ENCODE measurements around the gene KAT8. TPM values are rescaled to one million over a fixed set of nuclear protein-coding genes. Genes with fewer than 3 reads are reported as not detected.
A peak's percentile ranks its signal among the peaks of the same experiment; 100 is the strongest.

Gene KAT8
- total RNA-seq, 1 donor from 2014 or later, result 93.7 TPM

GRCh38 chr16:31073970-31074813 is 43.3 kb upstream of the KAT8 start, which contains the start of the genes ZNF646 and ZNF668:
TSS of gene ZNF646 (plus strand) at chr16:31074422. CDS start at chr16:31076325, 1,903 bp downstream.
TSS of gene ZNF668 (minus strand) at chr16:31074240. CDS start at chr16:31064459, 9,781 bp downstream.
- TF ChIP-seq CTCF (IDR thresholded peaks at IDR 0.05), result no peak
- no peaks in the 10 kb centered on the region for H3K27me3 Mint-ChIP-seq
- ChIA-PET CTCF (interaction anchor here (1.0 to 1.9 kb wide), 5 partner anchors 68 to 387 kb away, joined by 3 to 8 read pairs (median 3); partner anchors contain the start of genes HSD3B7 and ZNF843), POLR2A (interaction anchor here (0.6 to 2.9 kb wide), 36 partner anchors 8 to 1148 kb away, joined by 3 to 59 read pairs (median 5); partner anchors contain the start of genes ARMC5, FBRS, FUS and KAT8)
- H3K27ac Mint-ChIP-seq, result peak within 1 kb of the TSS; percentile 91
- DNase-seq (peak; percentile 86), ATAC-seq (ENCODE audit: low read depth) (peak; percentile 83)
- peaks cover 54% of the 10 kb centered on the region for H3K36me3 Mint-ChIP-seq (ENCODE audit: low read depth)
- no peaks in the 10 kb centered on the region for H3K9me3 Mint-ChIP-seq
- intact Hi-C loops (cut with micrococcal nuclease), result loop anchor here (1.0 to 5.0 kb wide), 13 partner anchors 20 to 547 kb away; partner anchors contain the start of genes ARMC5, CTF1, FBXL19 and FUS
- peaks cover 34% of the 10 kb centered on the region for H3K4me1 Mint-ChIP-seq
- peak within 1 kb of the TSS; percentile 96 for H3K4me3 Mint-ChIP-seq

DNA sequence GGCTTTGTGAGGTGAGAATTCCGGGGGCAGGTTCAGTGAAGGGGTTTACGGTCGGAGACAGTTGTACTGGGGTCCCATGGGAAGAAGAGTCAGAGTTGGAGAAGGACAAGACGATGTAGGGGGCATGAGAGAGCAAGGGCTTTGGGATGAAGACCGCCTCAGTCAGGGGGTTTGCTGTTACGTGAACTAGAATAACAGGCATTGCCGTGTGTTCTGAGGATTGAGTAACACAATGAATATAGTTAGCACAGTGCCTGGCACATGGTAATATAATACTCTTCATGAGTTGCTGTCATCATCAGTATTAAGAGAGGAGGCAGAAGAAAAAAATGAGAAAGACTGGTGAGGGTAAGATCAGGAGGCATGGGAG is 42.7 kb upstream of the KAT8 start:
- POLR2A ChIA-PET, result interaction anchor here (0.7 to 2.9 kb wide), 20 partner anchors 9 to 799 kb away, joined by 3 to 59 read pairs (median 10); partner anchors contain the start of genes ARMC5, FBRS, FUS and KAT8
- peaks cover 34% of the 10 kb centered on the region for H3K4me1 Mint-ChIP-seq
- CTCF ChIA-PET, result interaction anchor here (1.4 kb wide), 2 partner anchors 68 to 386 kb away, joined by 3 to 8 read pairs; no protein-coding TSS in a partner anchor
- no peak for TF ChIP-seq CTCF (IDR thresholded peaks at IDR 0.05)
- peak overlapping the region; percentile 91 for H3K27ac Mint-ChIP-seq
- H3K36me3 Mint-ChIP-seq (ENCODE audit: low read depth), result peaks cover 60% of the 10 kb centered on the region
- no peaks in the 10 kb centered on the region for H3K27me3 Mint-ChIP-seq
- no peak for ATAC-seq (ENCODE audit: low read depth)
- intact Hi-C loops (cut with micrococcal nuclease), result loop anchor here (1.0 to 5.0 kb wide), 12 partner anchors 20 to 548 kb away; partner anchors contain the start of genes ARMC5, CTF1, FBXL19 and FUS
- no peak for DNase-seq
- H3K9me3 Mint-ChIP-seq, result no peaks in the 10 kb centered on the region
- peak overlapping the region; percentile 95 for H3K4me3 Mint-ChIP-seq

GRCh38 chr16:31076319-31076718 is 41.1 kb upstream of the KAT8 start:
- ChIA-PET POLR2A (interaction anchor here (1.6 kb wide), 1 partner anchor 16 kb away, joined by 8 read pairs; no protein-coding TSS in a partner anchor), CTCF (no interaction called here)
- no peaks in the 10 kb centered on the region for H3K9me3 Mint-ChIP-seq
- H3K4me3 Mint-ChIP-seq, result peak overlapping the region; percentile 95
- H3K27ac Mint-ChIP-seq, result no peak overlapping the region
- peaks cover 74% of the 10 kb centered on the region for H3K36me3 Mint-ChIP-seq (ENCODE audit: low read depth)
- no peak for ATAC-seq (ENCODE audit: low read depth)
- no peak for DNase-seq
- intact Hi-C loops (cut with micrococcal nuclease), result no loop called here
- H3K27me3 Mint-ChIP-seq, result no peaks in the 10 kb centered on the region
- no peak for TF ChIP-seq CTCF (IDR thresholded peaks at IDR 0.05)
- peaks cover 37% of the 10 kb centered on the region for H3K4me1 Mint-ChIP-seq

DNA sequence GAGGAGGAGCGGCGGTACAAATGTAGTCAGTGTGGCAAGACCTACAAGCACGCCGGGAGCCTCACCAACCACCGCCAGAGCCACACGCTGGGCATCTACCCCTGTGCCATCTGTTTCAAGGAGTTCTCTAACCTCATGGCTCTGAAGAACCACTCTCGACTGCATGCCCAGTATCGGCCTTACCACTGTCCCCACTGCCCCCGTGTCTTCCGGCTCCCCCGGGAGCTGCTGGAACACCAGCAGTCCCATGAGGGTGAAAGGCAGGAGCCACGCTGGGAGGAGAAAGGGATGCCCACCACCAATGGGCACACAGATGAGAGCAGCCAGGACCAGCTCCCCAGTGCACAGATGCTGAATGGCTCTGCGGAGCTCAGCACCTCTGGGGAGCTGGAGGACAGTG is 40.4 kb upstream of the KAT8 start:
- intact Hi-C loops (cut with micrococcal nuclease), result no loop called here
- H3K27ac Mint-ChIP-seq, result no peak overlapping the region
- POLR2A ChIA-PET, result no interaction called here
- CTCF ChIA-PET, result no interaction called here
- H3K9me3 Mint-ChIP-seq, result no peaks in the 10 kb centered on the region
- H3K27me3 Mint-ChIP-seq, result no peaks in the 10 kb centered on the region
- TF ChIP-seq CTCF (IDR thresholded peaks at IDR 0.05), result no peak
- peaks cover 32% of the 10 kb centered on the region for H3K4me1 Mint-ChIP-seq
- ATAC-seq (ENCODE audit: low read depth) (no peak), DNase-seq (no peak)
- peaks cover 77% of the 10 kb centered on the region for H3K36me3 Mint-ChIP-seq (ENCODE audit: low read depth)
- H3K4me3 Mint-ChIP-seq, result no peak overlapping the region
